WTC11 (cell line): ENCODE measurements around the gene RIBC1. TPM values are rescaled to one million over a fixed set of nuclear protein-coding genes. Genes with fewer than 3 reads are reported as not detected.

ENCODE experiments used
- HMGXB4 ChIP-seq: sonication (generic); formaldehyde crosslinking; IDR thresholded peaks from 2 replicates; pipeline ENCODE4 v1.8.1; 2023; ENCODE audit warnings: mild to moderate bottlenecking, moderate library complexity, missing genetic modification reagents
- JUN ChIP-seq: sonication (generic); formaldehyde crosslinking; IDR thresholded peaks from 2 replicates; pipeline ENCODE4 v1.8.0; 2023; ENCODE audit warnings: mild to moderate bottlenecking, missing genetic modification reagents
- SMAD4 ChIP-seq: sonication (generic); formaldehyde crosslinking; IDR thresholded peaks from 2 replicates; pipeline ENCODE4 v1.8.0; 2022; ENCODE audit warnings: mild to moderate bottlenecking, missing genetic modification reagents
- ZBTB43 ChIP-seq: sonication (generic); formaldehyde crosslinking; IDR thresholded peaks from 2 replicates; pipeline ENCODE4 v1.8.1; 2023; ENCODE audit warnings: mild to moderate bottlenecking, missing genetic modification reagents
- ZNF416 ChIP-seq: fragments of 250-450 bp; sonication (Bioruptor Pico); IDR thresholded peaks from 2 replicates; pipeline ENCODE4 v1.9.0; 2021; ENCODE audit warnings: mild to moderate bottlenecking, inconsistent platforms
- microRNA-seq: library from miRNA; unstranded; fragments of <30 nt; microRNA quantifications from one replicate; pipeline ENCODE4 v1.2.0, GENCODE V29; 2022; ENCODE audit warnings: borderline number of aligned reads
- total RNA-seq: library from RNA; stranded (reverse); gene quantifications from 3 replicates; pipeline ENCODE4 v1.2.3, GENCODE V29; 2021
- TF ChIP-seq, protein P1 (sequence below): fragments of 250-450 bp; sonication (Bioruptor Pico); IDR thresholded peaks from 2 replicates; pipeline ENCODE4 v1.9.0; 2021; ENCODE audit warnings: mild to moderate bottlenecking, borderline replicate concordance
- TF ChIP-seq, protein P2 (sequence below): sonication (generic); formaldehyde crosslinking; conservative IDR thresholded peaks from 2 replicates; pipeline ENCODE4 v1.8.1; 2022; ENCODE audit warnings: mild to moderate bottlenecking, missing genetic modification reagents
- TF ChIP-seq, protein P3 (sequence below): sonication (generic); formaldehyde crosslinking; IDR thresholded peaks from 2 replicates; pipeline ENCODE4 v1.8.1; 2022; ENCODE audit warnings: mild to moderate bottlenecking, missing genetic modification reagents, moderate library complexity, borderline replicate concordance

The RIBC1 gene
- total RNA-seq, 1 experiment from 2014 or later = 1.1 TPM

GRCh38 chrX:53479301-53479700, 56.6 kb downstream of the RIBC1 start (continued):
- TF ChIP-seq, protein P1, sequence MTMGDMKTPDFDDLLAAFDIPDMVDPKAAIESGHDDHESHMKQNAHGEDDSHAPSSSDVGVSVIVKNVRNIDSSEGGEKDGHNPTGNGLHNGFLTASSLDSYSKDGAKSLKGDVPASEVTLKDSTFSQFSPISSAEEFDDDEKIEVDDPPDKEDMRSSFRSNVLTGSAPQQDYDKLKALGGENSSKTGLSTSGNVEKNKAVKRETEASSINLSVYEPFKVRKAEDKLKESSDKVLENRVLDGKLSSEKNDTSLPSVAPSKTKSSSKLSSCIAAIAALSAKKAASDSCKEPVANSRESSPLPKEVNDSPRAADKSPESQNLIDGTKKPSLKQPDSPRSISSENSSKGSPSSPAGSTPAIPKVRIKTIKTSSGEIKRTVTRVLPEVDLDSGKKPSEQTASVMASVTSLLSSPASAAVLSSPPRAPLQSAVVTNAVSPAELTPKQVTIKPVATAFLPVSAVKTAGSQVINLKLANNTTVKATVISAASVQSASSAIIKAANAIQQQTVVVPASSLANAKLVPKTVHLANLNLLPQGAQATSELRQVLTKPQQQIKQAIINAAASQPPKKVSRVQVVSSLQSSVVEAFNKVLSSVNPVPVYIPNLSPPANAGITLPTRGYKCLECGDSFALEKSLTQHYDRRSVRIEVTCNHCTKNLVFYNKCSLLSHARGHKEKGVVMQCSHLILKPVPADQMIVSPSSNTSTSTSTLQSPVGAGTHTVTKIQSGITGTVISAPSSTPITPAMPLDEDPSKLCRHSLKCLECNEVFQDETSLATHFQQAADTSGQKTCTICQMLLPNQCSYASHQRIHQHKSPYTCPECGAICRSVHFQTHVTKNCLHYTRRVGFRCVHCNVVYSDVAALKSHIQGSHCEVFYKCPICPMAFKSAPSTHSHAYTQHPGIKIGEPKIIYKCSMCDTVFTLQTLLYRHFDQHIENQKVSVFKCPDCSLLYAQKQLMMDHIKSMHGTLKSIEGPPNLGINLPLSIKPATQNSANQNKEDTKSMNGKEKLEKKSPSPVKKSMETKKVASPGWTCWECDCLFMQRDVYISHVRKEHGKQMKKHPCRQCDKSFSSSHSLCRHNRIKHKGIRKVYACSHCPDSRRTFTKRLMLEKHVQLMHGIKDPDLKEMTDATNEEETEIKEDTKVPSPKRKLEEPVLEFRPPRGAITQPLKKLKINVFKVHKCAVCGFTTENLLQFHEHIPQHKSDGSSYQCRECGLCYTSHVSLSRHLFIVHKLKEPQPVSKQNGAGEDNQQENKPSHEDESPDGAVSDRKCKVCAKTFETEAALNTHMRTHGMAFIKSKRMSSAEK (CRISPR knock-in tag) = no peak
- no peak for TF ChIP-seq SMAD4 (CRISPR knock-in tag)
- TF ChIP-seq ZBTB43 (CRISPR knock-in tag) = no peak
- no peak for TF ChIP-seq JUN
- TF ChIP-seq ZNF416 (CRISPR knock-in tag) = no peak
- TF ChIP-seq, protein P2, sequence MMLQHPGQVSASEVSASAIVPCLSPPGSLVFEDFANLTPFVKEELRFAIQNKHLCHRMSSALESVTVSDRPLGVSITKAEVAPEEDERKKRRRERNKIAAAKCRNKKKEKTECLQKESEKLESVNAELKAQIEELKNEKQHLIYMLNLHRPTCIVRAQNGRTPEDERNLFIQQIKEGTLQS (CRISPR knock-in tag) = no peak
- TF ChIP-seq, protein P3, sequence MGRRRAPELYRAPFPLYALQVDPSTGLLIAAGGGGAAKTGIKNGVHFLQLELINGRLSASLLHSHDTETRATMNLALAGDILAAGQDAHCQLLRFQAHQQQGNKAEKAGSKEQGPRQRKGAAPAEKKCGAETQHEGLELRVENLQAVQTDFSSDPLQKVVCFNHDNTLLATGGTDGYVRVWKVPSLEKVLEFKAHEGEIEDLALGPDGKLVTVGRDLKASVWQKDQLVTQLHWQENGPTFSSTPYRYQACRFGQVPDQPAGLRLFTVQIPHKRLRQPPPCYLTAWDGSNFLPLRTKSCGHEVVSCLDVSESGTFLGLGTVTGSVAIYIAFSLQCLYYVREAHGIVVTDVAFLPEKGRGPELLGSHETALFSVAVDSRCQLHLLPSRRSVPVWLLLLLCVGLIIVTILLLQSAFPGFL (CRISPR knock-in tag) = no peak
- no peak for TF ChIP-seq HMGXB4 (CRISPR knock-in tag)

Small RNAs within 50 kb of the gene (microRNA-seq; reads per million reads assigned to microRNA genes)
- not detected for gene MIR6857

Other genes with a start within 250 kb of the RIBC1 start
- gene KDM5C, start 197.7 kb upstream of the RIBC1 start, total RNA-seq = 100 to 112 TPM (median 108 TPM) in 3 replicates
- gene IQSEC2, start 141.3 kb upstream of the RIBC1 start, total RNA-seq = 22.0 to 48.2 TPM (median 23.3 TPM) in 3 replicates
- 87.4 to 98.7 TPM (median 89.3 TPM) in 3 replicates for gene SMC1A, start 219 bp upstream of the RIBC1 start, total RNA-seq
- 101 to 108 TPM (median 106 TPM) in 3 replicates for gene HSD17B10, start 11.5 kb downstream of the RIBC1 start, total RNA-seq